Thymus (tissue), 11 donors: Measurements from ENCODE around the gene DNAJC1. TPM values are rescaled to one million over a fixed set of nuclear protein-coding genes. Genes with fewer than 3 reads are reported as not detected.
"Not testable (repeated sequence)": the region's sequence is repeated elsewhere in the genome, so short reads cannot be mapped to it uniquely, and the experiment has no call there.

Experiments
- DNase-seq, 9 donors: peaks; one replicate each; pipeline ENCODE4 v3.0.0-alpha.2; 2013; ENCODE audit warnings: low spot score in 9 of 9, low read depth in 6 of 9, missing footprints in 1 of 9
- H3K27ac ChIP-seq, 2 donors: one replicate each; pipeline ENCODE4 v1.5.1; 2013; ENCODE audit warnings: control low read depth in 1 of 2, low read depth in 1 of 2, low read length in 1 of 2, mild to moderate bottlenecking in 1 of 2, moderate library complexity in 1 of 2
- H3K27me3 ChIP-seq, 2 donors: one replicate each; pipeline ENCODE4 v1.5.1; 2013; ENCODE audit warnings: low read length in 1 of 2; ENCODE audit not compliant: control insufficient read depth in 2 of 2, insufficient read depth in 1 of 2
- H3K36me3 ChIP-seq, 2 donors: one replicate each; pipeline ENCODE4 v1.5.1; 2013; ENCODE audit warnings: low read length in 1 of 2, mild to moderate bottlenecking in 1 of 2, moderate library complexity in 1 of 2; ENCODE audit not compliant: control insufficient read depth in 2 of 2, insufficient read depth in 2 of 2
- H3K4me1 ChIP-seq, 2 donors: one replicate each; pipeline ENCODE4 v1.5.1; 2013; ENCODE audit warnings: low read length in 2 of 2; ENCODE audit not compliant: control insufficient read depth in 2 of 2, insufficient read depth in 2 of 2
- H3K4me3 ChIP-seq, 2 donors: one replicate each; pipeline ENCODE4 v1.5.1; 2013; ENCODE audit warnings: low read length in 2 of 2, control low read depth in 1 of 2, mild to moderate bottlenecking in 1 of 2
- H3K9me3 ChIP-seq, 2 donors: one replicate each; pipeline ENCODE4 v1.5.1; 2013; ENCODE audit warnings: low read length in 1 of 2, mild to moderate bottlenecking in 1 of 2; ENCODE audit not compliant: control insufficient read depth in 2 of 2, insufficient read depth in 1 of 2
- WGBS: extraction: QIAGEN DNeasy Blood & Tissue Kit; methylation state at CpG from one replicate; pipeline ENCODE4 v1.1.7; 2013; 5-methylcytosine and 5-hydroxymethylcytosine counted together
- polyA plus RNA-seq: library from polyadenylated mRNA; stranded (reverse); fragments of 200-250 nt; gene quantifications from one replicate; pipeline ENCODE4 v1.2.3, GENCODE V29; 2013
- total RNA-seq: library from RNA; stranded (reverse); fragments of 120-200 nt; gene quantifications from one replicate; pipeline ENCODE4 v1.2.4, GENCODE V29; 2013
- donor health status: healthy.

DNAJC1 gene
- total and polyA plus RNA-seq, 2 donors: 19.9 to 23.2 TPM

DNA sequence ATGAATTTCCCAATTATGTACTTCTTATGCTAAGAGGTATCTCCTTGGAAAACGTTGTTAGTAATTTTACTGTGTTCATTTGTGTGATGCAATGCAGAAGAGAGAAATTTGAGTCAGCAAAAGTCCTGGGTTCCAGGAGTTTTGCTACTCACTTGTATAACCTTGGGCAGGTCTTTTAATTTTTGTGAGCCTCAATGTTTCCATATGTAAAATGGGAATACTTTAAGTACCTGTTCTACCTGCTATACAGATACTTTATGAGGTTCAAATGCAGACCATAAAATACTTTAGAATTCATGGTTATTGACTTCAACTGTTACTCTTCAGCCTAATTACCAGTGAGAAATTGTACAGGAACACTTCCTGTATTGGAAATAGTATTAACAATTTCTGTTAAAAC lies 284.0 kb downstream of the DNAJC1 start:
- Histone ChIP-seq H3K9me3 (no peaks in the 10 kb centered on the region), H3K36me3 (peaks cover 0 to 22% of the 10 kb centered on the region in 2 donors), H3K4me1 (no peaks in the 10 kb centered on the region), H3K27me3 (no peaks in the 10 kb centered on the region), H3K27ac (no peak overlapping the region), H3K4me3 (no peak overlapping the region)
- DNase-seq: no peak
- WGBS: 93% methylated on average over 1 of the region's 1 CpG

DNA sequence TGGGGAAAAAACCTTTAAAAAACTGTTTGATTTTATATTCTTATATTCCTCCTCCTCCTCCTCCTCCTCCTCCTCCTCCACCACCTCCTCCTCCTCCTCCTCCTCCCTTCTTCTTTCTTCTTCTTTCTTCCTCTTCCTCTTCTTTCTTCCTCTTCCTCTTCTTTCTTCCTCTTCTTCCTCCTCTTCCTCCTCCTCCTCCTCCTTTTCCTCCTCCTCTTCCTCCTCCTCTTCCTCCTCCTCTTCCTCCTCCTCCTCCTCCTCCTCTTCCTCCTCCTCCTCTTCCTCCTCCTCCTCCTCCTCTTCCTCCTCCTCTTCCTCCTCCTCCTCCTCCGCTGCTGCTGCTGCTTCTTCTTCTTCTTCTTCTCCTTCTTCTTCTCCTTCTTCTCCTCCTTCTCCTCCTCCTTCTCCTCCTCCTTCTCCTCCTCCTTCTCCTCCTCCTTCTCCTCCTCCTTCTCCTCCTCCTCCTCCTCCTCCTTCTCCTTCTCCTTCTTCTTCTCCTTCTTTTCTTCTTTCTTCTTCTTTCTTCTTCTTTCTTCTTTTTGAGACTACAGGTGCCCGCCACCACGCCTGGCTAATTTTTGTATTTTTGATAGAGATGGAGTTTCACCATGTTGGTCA lies 286.0 kb downstream of the DNAJC1 start:
- H3K36me3 ChIP-seq: peaks cover 0 to 31% of the 10 kb centered on the region in 2 donors
- not testable (repeated sequence) for H3K4me3 ChIP-seq, H3K27me3 ChIP-seq, H3K4me1 ChIP-seq, H3K9me3 ChIP-seq, H3K27ac ChIP-seq, DNase-seq
- 94% methylated on average over 3 of the region's 3 CpGs for WGBS

- Histone ChIP-seq H3K4me3 (no peak overlapping the region), H3K36me3 (peaks cover 0 to 33% of the 10 kb centered on the region in 2 donors), H3K9me3 (no peaks in the 10 kb centered on the region), H3K27ac (no peak overlapping the region), H3K4me1 (no peaks in the 10 kb centered on the region), H3K27me3 (no peaks in the 10 kb centered on the region)
- WGBS: 90% methylated on average over 2 of the region's 2 CpGs
- no peak for DNase-seq
Measured at GRCh38 chr10:21715531-21716195, 287.9 kb downstream of the DNAJC1 start.

DNA sequence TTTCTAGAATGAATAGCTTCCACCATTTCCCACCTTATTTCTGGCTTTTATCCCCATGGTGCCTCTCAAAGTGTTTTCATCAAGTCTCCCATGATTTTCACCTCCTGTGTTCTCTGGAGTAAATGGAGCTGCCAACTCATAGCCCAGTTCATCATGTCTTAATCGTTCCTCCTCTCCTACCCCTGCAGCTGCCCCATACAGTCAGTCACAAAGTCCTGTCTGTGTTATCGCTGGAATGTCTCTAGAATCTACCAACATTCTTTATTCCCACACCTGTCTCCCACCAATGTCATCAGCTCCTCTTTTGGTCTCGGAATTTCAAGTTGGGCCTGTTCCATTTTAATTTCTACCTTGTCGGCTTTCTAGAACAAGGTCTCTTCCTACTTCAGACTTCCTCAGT lies 290.6 kb downstream of the DNAJC1 start:
- peaks cover 0 to 27% of the 10 kb centered on the region in 2 donors for H3K36me3 ChIP-seq
- no peaks in the 10 kb centered on the region for H3K9me3 ChIP-seq
- H3K27me3 ChIP-seq: no peaks in the 10 kb centered on the region
- 96% methylated on average over 4 of the region's 4 CpGs for WGBS
- H3K4me3 ChIP-seq: no peak overlapping the region
- DNase-seq: no peak
- no peaks in the 10 kb centered on the region for H3K4me1 ChIP-seq
- no peak overlapping the region for H3K27ac ChIP-seq

- no peak for DNase-seq
- H3K4me1 ChIP-seq: peaks cover 0 to 8% of the 10 kb centered on the region in 2 donors
- WGBS: 97% methylated on average over 3 of the region's 3 CpGs
- H3K9me3 ChIP-seq: no peaks in the 10 kb centered on the region
- no peaks in the 10 kb centered on the region for H3K27me3 ChIP-seq
- H3K27ac ChIP-seq: no peak overlapping the region
- H3K4me3 ChIP-seq: no peak overlapping the region
- peaks cover 4 to 9% of the 10 kb centered on the region in 2 donors for H3K36me3 ChIP-seq
Measured at GRCh38 chr10:21707498-21707897, 296.0 kb downstream of the DNAJC1 start.

Other genes with a start within 250 kb of the DNAJC1 start
- not detected for gene EBLN1, start 214.3 kb upstream of the DNAJC1 start, total RNA-seq
- 0.11 TPM for gene EBLN1, start 214.3 kb upstream of the DNAJC1 start, polyA plus RNA-seq